Neural cell (in vitro differentiated cells): ENCODE measurements around the gene GART. TPM values are rescaled to one million over a fixed set of nuclear protein-coding genes. Genes with fewer than 3 reads are reported as not detected.

Experiments
- H2AFZ ChIP-seq: fragments of 200-600, 300-800 bp; sonication (generic), shearing (Covaris generic); 2 replicates; pipeline ENCODE4 v1.6.0; 2014; ENCODE audit warnings: low read depth, mild to moderate bottlenecking, antibody characterized with exemption, low read length, moderate library complexity
- H3F3A ChIP-seq: fragments of 200-600 bp; shearing (Covaris generic); 2 replicates; pipeline ENCODE4 v1.6.1; 2016; ENCODE audit warnings: mild to moderate bottlenecking, moderate library complexity, mixed read lengths, antibody characterized with exemption, low read length; ENCODE audit not compliant: insufficient read depth, poor library complexity, severe bottlenecking
- H3K27ac ChIP-seq: fragments of 200-600, 300-800 bp; sonication (generic), shearing (Covaris generic); 2 replicates; pipeline ENCODE4 v1.5.1; 2014; ENCODE audit warnings: mild to moderate bottlenecking, low read length, moderate library complexity
- H3K27me3 ChIP-seq: fragments of 300-800, 200-600 bp; sonication (generic), shearing (Covaris generic); 2 replicates; pipeline ENCODE4 v1.6.0; 2014; ENCODE audit warnings: mild to moderate bottlenecking, low read depth, low read length, moderate library complexity; ENCODE audit not compliant: insufficient read depth
- H3K36me3 ChIP-seq: fragments of 300-800, 200-600 bp; sonication (generic), shearing (Covaris generic); 2 replicates; pipeline ENCODE4 v1.5.1; 2014; ENCODE audit warnings: mild to moderate bottlenecking, antibody characterized with exemption, low read length, moderate library complexity; ENCODE audit not compliant: insufficient read depth
- H3K4me2 ChIP-seq: fragments of 300-800, 200-600 bp; sonication (generic), shearing (Covaris generic); 2 replicates; pipeline ENCODE4 v1.6.0; 2014; ENCODE audit warnings: mild to moderate bottlenecking, low read length
- H3K4me3 ChIP-seq: fragments of 300-800, 200-600 bp; sonication (generic), shearing (Covaris generic); 2 replicates; pipeline ENCODE4 v1.5.1; 2014; ENCODE audit warnings: mild to moderate bottlenecking, low read length, moderate library complexity
- H3K79me2 ChIP-seq: fragments of 200-600 bp; shearing (Covaris generic); replicated peaks from 2 replicates; pipeline ENCODE4 v1.6.0; 2014; ENCODE audit warnings: mild to moderate bottlenecking, low read length, moderate library complexity; ENCODE audit not compliant: insufficient read depth
- H3K9ac ChIP-seq: fragments of 300-800, 200-600 bp; sonication (generic), shearing (Covaris generic); 2 replicates; pipeline ENCODE4 v1.6.1; 2016; ENCODE audit warnings: mild to moderate bottlenecking, low read length, mixed read lengths
- H3K9me2 ChIP-seq: fragments of 200-600 bp; shearing (Covaris generic); 2 replicates; pipeline ENCODE4 v1.6.1; 2016; ENCODE audit warnings: mild to moderate bottlenecking, low read length, mixed read lengths; ENCODE audit not compliant: insufficient read depth
- H3K9me3 ChIP-seq: fragments of 200-600, 300-800 bp; sonication (generic), shearing (Covaris generic); 2 replicates; pipeline ENCODE4 v1.6.1; 2016; ENCODE audit warnings: mild to moderate bottlenecking, mixed run types, low read length, moderate library complexity, mixed read lengths
- H4K20me1 ChIP-seq: fragments of 200-600 bp; shearing (Covaris generic); 2 replicates; pipeline ENCODE4 v1.6.1; 2016; ENCODE audit warnings: mild to moderate bottlenecking, mixed run types; ENCODE audit not compliant: insufficient read depth
- EP300 ChIP-seq: fragments of 450-650 bp; conservative IDR thresholded peaks from 2 replicates; pipeline ENCODE4 v1.6.1; 2014; ENCODE audit warnings: antibody characterized with exemption, mild to moderate bottlenecking, moderate library complexity; ENCODE audit not compliant: poor library complexity, severe bottlenecking
- EZH2 ChIP-seq: fragments of 200-600, 300-800 bp; shearing (Covaris generic), sonication (generic); IDR thresholded peaks from 2 replicates; pipeline ENCODE4 v1.6.1; 2014; ENCODE audit warnings: antibody characterized with exemption, low read length, borderline replicate concordance, mild to moderate bottlenecking; ENCODE audit not compliant: insufficient read depth, poor library complexity, severe bottlenecking
- MXI1 ChIP-seq: fragments of 450-650 bp; conservative IDR thresholded peaks from 2 replicates; pipeline ENCODE4 v1.6.1; 2014; ENCODE audit warnings: antibody characterized with exemption, mild to moderate bottlenecking; ENCODE audit not compliant: poor library complexity, severe bottlenecking
- POLR2AphosphoS5 ChIP-seq: IDR thresholded peaks from 2 replicates; pipeline ENCODE4 v1.6.1; 2012
- RAD21 ChIP-seq: fragments of 450-650 bp; conservative IDR thresholded peaks from 2 replicates; pipeline ENCODE4 v1.6.1; 2014; ENCODE audit warnings: antibody characterized with exemption, mild to moderate bottlenecking, moderate library complexity
- SMC3 ChIP-seq: fragments of 450-650 bp; conservative IDR thresholded peaks from 2 replicates; pipeline ENCODE4 v1.6.1; 2014; ENCODE audit warnings: antibody characterized with exemption, mild to moderate bottlenecking, moderate library complexity; ENCODE audit not compliant: poor library complexity
- TAF1 ChIP-seq: IDR thresholded peaks from 2 replicates; pipeline ENCODE4 v1.6.1; 2012; ENCODE audit warnings: low read depth
- polyA plus RNA-seq: library from polyadenylated mRNA; depleted of rRNA; stranded (reverse); fragments of >200 nt; gene quantifications from 2 replicates; pipeline ENCODE4 v1.2.3, GENCODE V29; 2014
- TF ChIP-seq, protein P1 (sequence below): IDR thresholded peaks from 2 replicates; pipeline ENCODE4 v1.6.1; 2012; ENCODE audit warnings: borderline replicate concordance
- TF ChIP-seq, protein P2 (sequence below): fragments of 450-650 bp; IDR thresholded peaks from 2 replicates; pipeline ENCODE4 v1.5.1; 2014; ENCODE audit warnings: antibody characterized with exemption, mild to moderate bottlenecking, moderate library complexity; ENCODE audit not compliant: poor library complexity, severe bottlenecking

GART gene
- polyA plus RNA-seq, 1 donor from 2014 or later = 87.5 TPM

DNA sequence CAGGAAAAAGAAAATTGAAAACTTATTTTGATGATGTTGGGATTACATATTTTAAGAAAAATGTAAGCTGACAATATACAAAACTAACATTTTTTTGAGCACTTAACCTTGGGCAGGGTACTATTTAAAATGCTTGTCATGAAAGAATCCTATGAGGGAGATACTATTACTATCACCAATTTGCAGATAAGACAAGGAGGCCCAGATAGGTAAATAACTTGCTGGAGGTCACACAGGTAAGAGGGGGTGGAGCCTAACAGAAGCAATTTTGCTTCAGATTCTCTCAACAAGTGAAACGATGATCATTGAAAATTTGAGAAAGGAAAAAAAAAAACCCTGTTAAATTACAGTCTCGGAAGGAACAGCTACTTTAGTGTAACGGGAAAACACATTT lies 1.2 kb downstream of the GART start:
- H3K4me3 ChIP-seq = peak overlapping the region; percentile 72

DNA sequence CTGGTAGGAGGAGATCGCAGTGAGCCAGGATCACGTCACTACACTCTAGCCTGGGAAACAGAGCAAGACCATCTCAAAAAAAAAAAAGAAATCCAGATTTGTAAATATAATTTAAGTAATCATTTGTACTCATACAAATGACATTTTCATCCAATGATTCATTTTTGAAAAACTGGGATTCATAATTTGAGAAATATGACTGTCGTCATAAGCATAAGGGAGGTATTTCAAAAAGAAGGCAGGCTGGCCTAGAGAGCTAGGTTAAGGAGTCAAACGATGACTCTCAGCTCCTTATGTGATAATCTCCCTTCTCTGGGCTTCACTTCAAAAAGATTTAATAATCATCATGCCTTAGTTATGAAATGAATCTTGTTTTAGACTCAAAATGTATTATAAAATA lies 2.3 kb downstream of the GART start:
- no peaks in the 10 kb centered on the region for H3K9me3 ChIP-seq
- no peaks in the 10 kb centered on the region for H3K27me3 ChIP-seq
- H4K20me1 ChIP-seq = no peaks in the 10 kb centered on the region
- no peak overlapping the region for H3K4me3 ChIP-seq
- H3K4me2 ChIP-seq = no peak overlapping the region
- no peaks in the 10 kb centered on the region for H3K9me2 ChIP-seq
- TF ChIP-seq TAF1 (no peak), EP300 (no peak), RAD21 (no peak), MXI1 (no peak), EZH2 (no peak), SMC3 (no peak), POLR2AphosphoS5 (no peak)
- TF ChIP-seq, protein P1, sequence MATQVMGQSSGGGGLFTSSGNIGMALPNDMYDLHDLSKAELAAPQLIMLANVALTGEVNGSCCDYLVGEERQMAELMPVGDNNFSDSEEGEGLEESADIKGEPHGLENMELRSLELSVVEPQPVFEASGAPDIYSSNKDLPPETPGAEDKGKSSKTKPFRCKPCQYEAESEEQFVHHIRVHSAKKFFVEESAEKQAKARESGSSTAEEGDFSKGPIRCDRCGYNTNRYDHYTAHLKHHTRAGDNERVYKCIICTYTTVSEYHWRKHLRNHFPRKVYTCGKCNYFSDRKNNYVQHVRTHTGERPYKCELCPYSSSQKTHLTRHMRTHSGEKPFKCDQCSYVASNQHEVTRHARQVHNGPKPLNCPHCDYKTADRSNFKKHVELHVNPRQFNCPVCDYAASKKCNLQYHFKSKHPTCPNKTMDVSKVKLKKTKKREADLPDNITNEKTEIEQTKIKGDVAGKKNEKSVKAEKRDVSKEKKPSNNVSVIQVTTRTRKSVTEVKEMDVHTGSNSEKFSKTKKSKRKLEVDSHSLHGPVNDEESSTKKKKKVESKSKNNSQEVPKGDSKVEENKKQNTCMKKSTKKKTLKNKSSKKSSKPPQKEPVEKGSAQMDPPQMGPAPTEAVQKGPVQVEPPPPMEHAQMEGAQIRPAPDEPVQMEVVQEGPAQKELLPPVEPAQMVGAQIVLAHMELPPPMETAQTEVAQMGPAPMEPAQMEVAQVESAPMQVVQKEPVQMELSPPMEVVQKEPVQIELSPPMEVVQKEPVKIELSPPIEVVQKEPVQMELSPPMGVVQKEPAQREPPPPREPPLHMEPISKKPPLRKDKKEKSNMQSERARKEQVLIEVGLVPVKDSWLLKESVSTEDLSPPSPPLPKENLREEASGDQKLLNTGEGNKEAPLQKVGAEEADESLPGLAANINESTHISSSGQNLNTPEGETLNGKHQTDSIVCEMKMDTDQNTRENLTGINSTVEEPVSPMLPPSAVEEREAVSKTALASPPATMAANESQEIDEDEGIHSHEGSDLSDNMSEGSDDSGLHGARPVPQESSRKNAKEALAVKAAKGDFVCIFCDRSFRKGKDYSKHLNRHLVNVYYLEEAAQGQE = no peak
- TF ChIP-seq, protein P2, sequence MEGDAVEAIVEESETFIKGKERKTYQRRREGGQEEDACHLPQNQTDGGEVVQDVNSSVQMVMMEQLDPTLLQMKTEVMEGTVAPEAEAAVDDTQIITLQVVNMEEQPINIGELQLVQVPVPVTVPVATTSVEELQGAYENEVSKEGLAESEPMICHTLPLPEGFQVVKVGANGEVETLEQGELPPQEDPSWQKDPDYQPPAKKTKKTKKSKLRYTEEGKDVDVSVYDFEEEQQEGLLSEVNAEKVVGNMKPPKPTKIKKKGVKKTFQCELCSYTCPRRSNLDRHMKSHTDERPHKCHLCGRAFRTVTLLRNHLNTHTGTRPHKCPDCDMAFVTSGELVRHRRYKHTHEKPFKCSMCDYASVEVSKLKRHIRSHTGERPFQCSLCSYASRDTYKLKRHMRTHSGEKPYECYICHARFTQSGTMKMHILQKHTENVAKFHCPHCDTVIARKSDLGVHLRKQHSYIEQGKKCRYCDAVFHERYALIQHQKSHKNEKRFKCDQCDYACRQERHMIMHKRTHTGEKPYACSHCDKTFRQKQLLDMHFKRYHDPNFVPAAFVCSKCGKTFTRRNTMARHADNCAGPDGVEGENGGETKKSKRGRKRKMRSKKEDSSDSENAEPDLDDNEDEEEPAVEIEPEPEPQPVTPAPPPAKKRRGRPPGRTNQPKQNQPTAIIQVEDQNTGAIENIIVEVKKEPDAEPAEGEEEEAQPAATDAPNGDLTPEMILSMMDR = no peak
- no peak overlapping the region for H3K27ac ChIP-seq
- no peaks in the 10 kb centered on the region for H3F3A ChIP-seq
- H3K9ac ChIP-seq = no peak overlapping the region
- H3K79me2 ChIP-seq = peaks cover 43% of the 10 kb centered on the region
- no peak overlapping the region for H2AFZ ChIP-seq
- H3K36me3 ChIP-seq = peaks cover 4% of the 10 kb centered on the region

More for the DNA sequence above, 1.2 kb downstream of the GART start:
- H4K20me1 ChIP-seq = peaks cover 3% of the 10 kb centered on the region
- H3K9me3 ChIP-seq = no peaks in the 10 kb centered on the region
- no peak overlapping the region for H3K9ac ChIP-seq
- H3K27ac ChIP-seq = no peak overlapping the region
- no peaks in the 10 kb centered on the region for H3K27me3 ChIP-seq
- TF ChIP-seq MXI1 (no peak), SMC3 (no peak), RAD21 (no peak), EP300 (no peak), TAF1 (no peak), EZH2 (no peak), POLR2AphosphoS5 (no peak)
- TF ChIP-seq, protein P1 = no peak
- TF ChIP-seq, protein P2 = no peak
- no peak overlapping the region for H2AFZ ChIP-seq
- H3F3A ChIP-seq = no peaks in the 10 kb centered on the region
- H3K79me2 ChIP-seq = peaks cover 54% of the 10 kb centered on the region
- H3K4me2 ChIP-seq = peak overlapping the region; percentile 22
- H3K9me2 ChIP-seq = no peaks in the 10 kb centered on the region
- no peaks in the 10 kb centered on the region for H3K36me3 ChIP-seq
